Choroid plexus epithelial cell (primary cell): Measurements from ENCODE around the gene ZNF772.

Experiments
- DNase-seq: peaks from one replicate; pipeline ENCODE4 v3.0.0-alpha.2; 2010; ENCODE audit warnings: low read depth
- H3K4me3 ChIP-seq: 2 replicates; pipeline ENCODE4 v1.5.1; 2011; ENCODE audit warnings: low read depth, mild to moderate bottlenecking, control low read depth, low read length, moderate library complexity
- CTCF ChIP-seq: conservative IDR thresholded peaks from 2 replicates; pipeline ENCODE4 v1.5.1; 2011; ENCODE audit warnings: low read depth, mild to moderate bottlenecking, control low read depth, inconsistent platforms, low read length, moderate library complexity

The ZNF772 gene

GRCh38 chr19:57421037-57421436 is 56.3 kb downstream of the ZNF772 start:
- H3K4me3 ChIP-seq = no peak overlapping the region
- no peak for DNase-seq
- TF ChIP-seq CTCF = no peak

- H3K4me3 ChIP-seq = no peak overlapping the region
- DNase-seq = no peak
- no peak for TF ChIP-seq CTCF
These were observed 57.9 kb downstream of the ZNF772 start for GRCh38 chr19:57419439-57419838.
